Chondrocyte (in vitro differentiated cells): ENCODE data around the gene KANSL1L. TPM values are rescaled to one million over a fixed set of nuclear protein-coding genes. Genes with fewer than 3 reads are reported as not detected.

ENCODE experiments used
- DNase-seq: peaks from one replicate; pipeline ENCODE4 v3.0.0; 2021; ENCODE audit warnings: mixed read lengths, low spot score
- H3K27ac Mint-ChIP-seq: one replicate; pipeline ENCODE4 v1.8.0; 2021; ENCODE audit warnings: mild to moderate bottlenecking, moderate library complexity, mixed read lengths; ENCODE audit not compliant: unreplicated experiment
- H3K27me3 Mint-ChIP-seq: 2 replicates; pipeline ENCODE4 v1.8.0; 2021; ENCODE audit warnings: low read depth, mixed read lengths
- H3K36me3 Mint-ChIP-seq: 2 replicates; pipeline ENCODE4 v1.8.0; 2021; ENCODE audit warnings: low read depth, mixed read lengths
- H3K4me1 Mint-ChIP-seq: 2 replicates; pipeline ENCODE4 v1.8.0; 2021; ENCODE audit warnings: low read depth, mild to moderate bottlenecking, mixed read lengths
- H3K4me3 Mint-ChIP-seq: one replicate; pipeline ENCODE4 v1.8.0; 2021; ENCODE audit warnings: mild to moderate bottlenecking, moderate library complexity, mixed read lengths; ENCODE audit not compliant: unreplicated experiment
- H3K9me3 Mint-ChIP-seq: 2 replicates; pipeline ENCODE4 v1.8.0; 2021; ENCODE audit warnings: low read depth, mixed read lengths
- CTCF ChIP-seq: fragments of 200-600 bp; sonication (generic); IDR thresholded peaks from 2 replicates; pipeline ENCODE4 v1.5.0; 2021; ENCODE audit warnings: antibody characterized with exemption, mild to moderate bottlenecking, moderate library complexity
- total RNA-seq: library from RNA; stranded (reverse); gene quantifications from 3 replicates; pipeline ENCODE4 v1.2.1, GENCODE V29; 2021

The KANSL1L gene
- total RNA-seq, 1 donor from 2014 or later = 12.2 TPM

- DNase-seq = no peak
- no peaks in the 10 kb centered on the region for H3K27me3 Mint-ChIP-seq
- no peak for TF ChIP-seq CTCF
- no peaks in the 10 kb centered on the region for H3K9me3 Mint-ChIP-seq
- H3K4me3 Mint-ChIP-seq = no peak overlapping the region
- no peaks in the 10 kb centered on the region for H3K4me1 Mint-ChIP-seq
- no peak overlapping the region for H3K27ac Mint-ChIP-seq
- no peaks in the 10 kb centered on the region for H3K36me3 Mint-ChIP-seq
Observed at GRCh38 chr2:210072493-210072892, 98.7 kb downstream of the KANSL1L start.

GRCh38 chr2:210063306-210063705 is 107.9 kb downstream of the KANSL1L start:
- no peak for DNase-seq
- no peak overlapping the region for H3K4me3 Mint-ChIP-seq
- peaks cover 3% of the 10 kb centered on the region for H3K9me3 Mint-ChIP-seq
- no peak overlapping the region for H3K27ac Mint-ChIP-seq
- peaks cover 2% of the 10 kb centered on the region for H3K36me3 Mint-ChIP-seq
- H3K4me1 Mint-ChIP-seq = no peaks in the 10 kb centered on the region
- TF ChIP-seq CTCF = no peak
- no peaks in the 10 kb centered on the region for H3K27me3 Mint-ChIP-seq

DNA sequence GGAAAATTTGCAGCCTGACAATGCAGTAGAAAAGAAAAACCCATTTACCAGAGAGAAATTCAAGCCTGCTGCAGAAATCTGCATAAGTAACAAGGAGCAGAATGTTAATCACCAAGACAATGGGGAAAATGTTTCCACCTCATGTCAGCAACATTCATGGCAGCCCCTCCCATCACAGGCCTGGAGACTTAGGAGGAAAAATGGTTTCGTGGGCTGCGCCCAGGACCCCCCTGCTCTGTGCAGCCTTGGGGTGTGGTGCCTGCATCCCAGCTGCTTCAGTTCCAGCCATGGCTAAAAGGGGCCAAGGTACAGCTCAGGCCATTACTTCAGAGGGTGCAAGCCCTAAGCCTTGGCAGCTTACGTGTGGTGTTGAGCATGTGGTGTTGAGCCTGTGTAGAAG is 115.4 kb downstream of the KANSL1L start:
- Mint-ChIP-seq H3K4me1 (no peaks in the 10 kb centered on the region), H3K27ac (no peak overlapping the region), H3K36me3 (peaks cover 19% of the 10 kb centered on the region), H3K9me3 (peaks cover 20% of the 10 kb centered on the region), H3K4me3 (no peak overlapping the region), H3K27me3 (no peaks in the 10 kb centered on the region)
- DNase-seq = no peak
- TF ChIP-seq CTCF = no peak

- no peak overlapping the region for H3K4me3 Mint-ChIP-seq
- DNase-seq = no peak
- no peak overlapping the region for H3K27ac Mint-ChIP-seq
- H3K9me3 Mint-ChIP-seq = peaks cover 20% of the 10 kb centered on the region
- peaks cover 19% of the 10 kb centered on the region for H3K36me3 Mint-ChIP-seq
- no peaks in the 10 kb centered on the region for H3K27me3 Mint-ChIP-seq
- no peak for TF ChIP-seq CTCF
- no peaks in the 10 kb centered on the region for H3K4me1 Mint-ChIP-seq
Observed at GRCh38 chr2:210054696-210055095, 116.5 kb downstream of the KANSL1L start.

DNA sequence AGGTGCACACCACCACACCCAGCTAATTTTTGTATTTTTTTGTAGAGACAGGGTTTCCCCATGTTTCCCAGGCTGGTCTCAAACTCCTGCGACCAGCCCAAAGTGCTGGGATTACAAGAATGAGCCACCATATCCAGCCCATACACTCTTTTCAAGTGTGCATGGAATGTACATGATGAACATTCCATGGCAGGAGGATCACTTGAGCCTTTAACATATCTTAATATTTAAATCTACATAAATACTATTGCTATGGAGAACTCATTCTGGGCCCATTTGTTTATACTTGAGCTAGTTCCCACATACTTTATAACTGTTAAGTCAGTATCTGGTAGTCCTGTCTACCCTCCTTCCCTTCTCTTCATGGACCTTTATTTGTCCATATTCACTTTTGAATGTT is 120.3 kb downstream of the KANSL1L start:
- Mint-ChIP-seq H3K27me3 (no peaks in the 10 kb centered on the region), H3K36me3 (peaks cover 18% of the 10 kb centered on the region), H3K4me1 (no peaks in the 10 kb centered on the region), H3K4me3 (no peak overlapping the region), H3K9me3 (peaks cover 20% of the 10 kb centered on the region), H3K27ac (no peak overlapping the region)
- DNase-seq = no peak
- no peak for TF ChIP-seq CTCF
